ENCODE results near the gene CTXN1.
"Not testable (repeated sequence)": the region's sequence is repeated elsewhere in the genome, so short reads cannot be mapped to it uniquely, and the experiment has no call there.

Gene CTXN1

DNA sequence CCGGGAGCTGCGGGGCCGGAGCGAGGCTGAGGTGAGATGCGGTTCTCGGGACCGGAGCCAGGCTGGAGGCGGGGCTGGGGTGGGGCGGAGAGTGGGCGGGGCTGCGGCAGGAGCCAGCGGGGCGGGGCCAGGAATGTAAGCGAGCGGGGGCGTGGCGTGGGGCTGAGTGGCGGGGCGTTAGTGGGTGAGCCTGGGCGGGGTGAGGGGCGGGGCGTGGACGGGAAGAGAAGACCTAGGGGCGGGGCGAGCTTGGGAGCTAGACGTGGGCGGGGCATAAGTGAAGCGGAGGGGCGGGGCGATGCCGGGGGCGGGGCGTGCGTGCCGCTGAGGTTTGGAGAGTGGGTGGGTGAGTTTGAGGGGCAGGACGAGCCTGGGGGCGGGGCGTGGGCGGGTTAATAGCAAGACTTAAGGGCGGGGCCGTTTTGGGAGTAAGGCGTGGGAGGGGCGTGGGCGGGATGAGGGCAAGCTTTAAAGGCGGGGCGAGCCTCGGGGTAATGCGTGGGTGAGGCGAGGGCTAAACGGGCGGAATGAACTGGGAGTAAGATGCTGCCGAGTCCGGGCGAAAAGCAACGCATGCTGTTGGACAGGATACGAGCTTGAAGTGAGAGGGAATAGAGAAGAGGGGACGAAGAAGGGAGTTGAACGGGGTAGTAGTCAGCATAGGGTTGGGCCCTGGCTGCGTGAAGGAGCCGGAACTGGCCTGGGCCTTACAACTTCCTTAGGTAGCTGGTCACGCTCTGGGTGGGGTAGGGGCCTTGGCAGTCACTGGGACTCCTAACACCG, 5.2 kb downstream of the CTXN1 start:
- Histone ChIP-seq H3K4me3 (ENCODE audit: low read length in 2 of 2) (peak overlapping the region; percentile 65 to 86), H3K9ac (ENCODE audit: low read depth in 1 of 2, low read length in 2 of 2) (peak overlapping the region; percentile 69 to 83), H3K36me3 (ENCODE audit: control insufficient read depth in 2 of 2, insufficient read depth in 2 of 2, low read length in 2 of 2) (peaks cover 0 to 6% of the 10 kb centered on the region in 2 donors), H3K9me3 (ENCODE audit: control insufficient read depth in 2 of 2, low read length in 2 of 2) (no peaks in the 10 kb centered on the region), H3K27ac (ENCODE audit: low read depth in 2 of 2, low read length in 2 of 2) (peak overlapping the region; percentile 93 to 96), H3K4me1 (ENCODE audit: control insufficient read depth in 2 of 2, insufficient read depth in 2 of 2, low read length in 2 of 2) (peaks cover 31 to 33% of the 10 kb centered on the region in 2 donors), H3K27me3 (ENCODE audit: control insufficient read depth in 2 of 2, insufficient read depth in 2 of 2, low read length in 2 of 2) (peaks cover 13 to 17% of the 10 kb centered on the region in 2 donors)

DNA sequence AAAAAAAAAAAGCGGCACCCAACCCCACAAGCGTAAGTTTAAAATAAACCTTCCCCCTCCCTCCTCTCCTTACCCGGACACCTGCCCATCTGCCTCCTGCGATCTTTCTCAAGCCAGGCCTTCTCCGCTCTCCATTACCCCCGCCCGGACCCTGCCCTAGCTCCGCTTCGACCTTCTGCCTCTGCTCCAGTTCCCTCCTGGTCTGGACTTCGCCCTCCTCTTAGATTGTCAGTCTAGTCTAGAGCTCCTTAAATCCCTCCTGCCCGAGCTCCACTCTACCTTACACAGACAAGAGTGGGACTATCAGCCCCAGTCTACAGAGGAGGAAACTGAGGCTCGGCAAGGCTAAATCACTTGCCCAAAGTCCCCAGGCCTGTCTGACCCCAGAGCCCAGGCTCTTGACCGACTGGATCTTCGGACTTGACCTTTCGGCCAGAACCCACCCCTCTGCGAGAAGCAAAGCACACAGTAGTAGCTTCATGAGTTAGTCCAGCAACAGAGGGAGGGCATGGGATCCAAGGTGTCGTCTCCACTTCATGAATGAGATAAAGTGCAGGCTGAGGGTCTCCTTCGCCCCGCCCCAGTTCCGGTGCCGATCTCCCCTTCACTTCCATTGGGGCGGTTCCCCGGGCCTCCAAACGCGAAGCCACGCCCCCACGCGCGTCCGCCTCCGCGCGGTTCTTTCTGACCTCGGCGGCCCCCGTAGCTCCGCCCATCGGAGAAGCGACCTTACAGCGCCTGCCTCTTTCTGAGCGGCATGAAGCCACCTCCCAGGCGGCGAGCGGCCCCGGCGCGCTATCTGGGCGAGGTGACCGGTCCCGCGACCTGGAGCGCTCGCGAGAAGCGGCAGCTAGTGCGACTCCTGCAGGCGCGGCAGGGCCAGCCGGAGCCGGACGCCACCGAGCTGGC, 6.1 kb downstream of the CTXN1 start, which contains the start of gene SNAPC2:
TSS of gene SNAPC2 (plus strand) at position 729 of the 909 bp plus-strand sequence. CDS start at position 758, 29 bp downstream.
- H3K4me1 ChIP-seq (ENCODE audit: control insufficient read depth in 2 of 2, insufficient read depth in 2 of 2, low read length in 2 of 2), result peaks cover 30 to 34% of the 10 kb centered on the region in 2 donors
- H3K9ac ChIP-seq (ENCODE audit: low read depth in 1 of 2, low read length in 2 of 2), result peak within 1 kb of the TSS; percentile 69 to 83
- H3K9me3 ChIP-seq (ENCODE audit: control insufficient read depth in 2 of 2, low read length in 2 of 2), result no peaks in the 10 kb centered on the region
- H3K27me3 ChIP-seq (ENCODE audit: control insufficient read depth in 2 of 2, insufficient read depth in 2 of 2, low read length in 2 of 2), result peaks cover 18 to 22% of the 10 kb centered on the region in 2 donors
- peak within 1 kb of the TSS; percentile 93 to 96 for H3K27ac ChIP-seq (ENCODE audit: low read depth in 2 of 2, low read length in 2 of 2)
- H3K4me3 ChIP-seq (ENCODE audit: low read length in 2 of 2), result peak within 1 kb of the TSS; percentile 65 to 86
- peaks cover 0 to 6% of the 10 kb centered on the region in 2 donors for H3K36me3 ChIP-seq (ENCODE audit: control insufficient read depth in 2 of 2, insufficient read depth in 2 of 2, low read length in 2 of 2)

DNA sequence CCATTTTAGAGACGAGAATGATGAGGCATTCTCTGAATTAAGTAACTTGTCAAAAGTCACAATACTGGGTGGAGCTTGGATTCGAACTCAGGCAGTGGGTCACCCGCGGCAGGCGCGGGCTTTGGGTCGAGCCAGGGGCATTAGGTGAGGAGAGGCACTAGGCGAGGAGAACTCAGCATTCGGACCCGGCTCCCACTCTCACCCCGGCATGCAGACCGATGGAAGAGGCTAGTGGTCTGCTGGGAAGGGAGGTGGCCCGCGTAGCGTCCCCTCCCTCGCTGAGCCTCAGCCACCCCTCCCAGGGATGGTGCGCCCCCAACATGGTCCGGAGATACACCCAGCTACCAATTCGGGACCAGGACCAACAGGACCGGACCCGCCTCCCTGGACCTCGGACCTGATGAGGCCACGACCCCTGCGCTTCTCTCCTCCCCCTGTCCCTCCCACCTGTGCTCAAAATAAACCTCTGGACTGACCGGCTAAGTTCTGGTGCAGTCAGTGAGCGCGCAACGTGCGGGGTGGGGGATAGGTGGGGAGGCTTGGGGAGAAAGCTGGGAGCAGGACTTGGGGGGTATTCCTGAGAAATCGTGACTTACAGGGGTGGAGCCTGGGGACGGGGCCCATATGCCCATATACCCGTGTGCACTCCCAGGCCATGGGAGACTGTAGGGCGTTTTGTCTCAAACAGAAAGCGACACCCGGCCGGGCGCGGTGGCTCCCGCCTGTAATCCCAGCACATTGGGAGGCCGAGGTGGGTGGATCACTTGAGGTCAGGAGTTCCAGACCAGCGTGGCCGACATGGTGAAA, 7.1 kb downstream of the CTXN1 start:
- Histone ChIP-seq H3K9me3 (ENCODE audit: control insufficient read depth in 2 of 2, low read length in 2 of 2) (no peaks in the 10 kb centered on the region), H3K4me3 (ENCODE audit: low read length in 2 of 2) (peak overlapping the region; percentile 7 to 63), H3K4me1 (ENCODE audit: control insufficient read depth in 2 of 2, insufficient read depth in 2 of 2, low read length in 2 of 2) (peaks cover 30 to 34% of the 10 kb centered on the region in 2 donors), H3K9ac (ENCODE audit: low read depth in 1 of 2, low read length in 2 of 2) (no peak overlapping the region), H3K36me3 (ENCODE audit: control insufficient read depth in 2 of 2, insufficient read depth in 2 of 2, low read length in 2 of 2) (peaks cover 0 to 6% of the 10 kb centered on the region in 2 donors), H3K27me3 (ENCODE audit: control insufficient read depth in 2 of 2, insufficient read depth in 2 of 2, low read length in 2 of 2) (peaks cover 23 to 26% of the 10 kb centered on the region in 2 donors), H3K27ac (ENCODE audit: low read depth in 2 of 2, low read length in 2 of 2) (no peak overlapping the region)

DNA sequence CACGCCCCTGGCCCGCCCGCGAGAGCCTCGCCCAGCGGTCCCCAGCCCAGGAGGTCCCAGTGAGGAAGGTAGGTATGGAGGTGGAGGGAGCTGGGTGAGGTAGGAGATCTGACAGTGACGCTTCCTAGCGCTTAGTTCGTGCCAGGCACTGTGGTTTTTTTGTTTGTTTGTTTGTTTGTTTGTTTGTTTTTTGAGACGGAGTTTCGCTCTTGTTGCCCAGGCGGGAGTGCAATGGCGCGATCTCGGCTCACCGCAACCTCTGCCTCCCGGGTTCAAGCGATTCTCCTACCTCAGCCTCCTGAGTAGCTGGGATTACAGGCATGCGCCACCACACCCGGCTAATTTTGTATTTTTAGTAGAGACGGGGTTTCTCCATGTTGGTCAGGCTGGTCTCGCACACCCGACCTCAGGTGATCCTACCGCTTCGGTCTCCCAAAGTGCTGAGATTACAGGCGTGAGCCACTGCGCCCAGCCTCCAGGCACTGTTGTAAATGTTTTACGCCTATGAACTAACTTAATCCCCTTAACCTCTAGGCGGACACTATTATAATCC, 7.8 kb downstream of the CTXN1 start:
- H3K27me3 ChIP-seq (ENCODE audit: control insufficient read depth in 2 of 2, insufficient read depth in 2 of 2, low read length in 2 of 2), result peaks cover 23 to 26% of the 10 kb centered on the region in 2 donors
- H3K9me3 ChIP-seq (ENCODE audit: control insufficient read depth in 2 of 2, low read length in 2 of 2); H3K36me3 ChIP-seq (ENCODE audit: control insufficient read depth in 2 of 2, insufficient read depth in 2 of 2, low read length in 2 of 2); H3K27ac ChIP-seq (ENCODE audit: low read depth in 2 of 2, low read length in 2 of 2); H3K9ac ChIP-seq (ENCODE audit: low read depth in 1 of 2, low read length in 2 of 2): not testable (repeated sequence)
- H3K4me3 ChIP-seq (ENCODE audit: low read length in 2 of 2), result peak overlapping the region in 1 of 2 donors; percentile 38
- peaks cover 30 to 34% of the 10 kb centered on the region in 2 donors for H3K4me1 ChIP-seq (ENCODE audit: control insufficient read depth in 2 of 2, insufficient read depth in 2 of 2, low read length in 2 of 2)

DNA sequence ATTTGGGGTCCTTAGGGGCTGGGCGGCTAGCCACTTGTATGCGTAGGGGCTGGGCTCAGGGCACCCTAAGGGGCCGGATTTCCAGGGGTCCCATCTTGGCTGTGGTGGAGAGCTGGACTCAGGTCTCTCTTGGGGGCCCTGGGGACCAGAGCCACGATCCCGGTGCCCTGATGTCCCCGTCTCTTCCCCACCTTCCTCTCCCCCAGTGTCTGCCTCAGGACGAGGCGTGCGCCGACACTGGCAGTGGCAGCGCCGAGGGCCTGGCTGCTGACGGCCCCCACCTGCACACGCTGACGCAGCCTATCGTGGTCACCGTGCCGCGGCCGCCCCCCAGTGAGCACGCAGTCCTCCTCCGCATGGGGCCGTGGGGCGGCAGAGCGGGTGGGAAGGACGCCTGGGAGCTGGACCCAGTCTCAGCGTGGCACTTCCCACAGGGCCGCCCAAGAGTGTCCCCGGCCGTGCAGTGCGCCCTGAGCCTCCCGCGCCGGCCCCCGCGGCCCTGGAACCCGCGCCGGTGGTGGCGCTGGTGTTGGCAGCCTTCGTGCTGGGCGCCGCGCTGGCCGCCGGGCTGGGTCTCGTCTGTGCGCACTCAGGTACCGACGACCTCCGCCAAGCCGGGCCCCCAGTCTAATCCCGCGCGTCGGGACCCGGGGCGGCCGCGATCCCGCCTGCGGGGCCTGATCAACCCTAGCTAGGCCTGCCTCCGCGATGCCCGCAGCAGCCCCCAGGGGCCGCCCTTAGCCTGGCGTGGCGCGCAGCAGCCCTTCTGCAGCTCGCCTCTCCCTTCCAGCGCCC, 8.5 kb downstream of the CTXN1 start:
- H3K27me3 ChIP-seq (ENCODE audit: control insufficient read depth in 2 of 2, insufficient read depth in 2 of 2, low read length in 2 of 2), result peaks cover 23 to 26% of the 10 kb centered on the region in 2 donors
- H3K9ac ChIP-seq (ENCODE audit: low read depth in 1 of 2, low read length in 2 of 2), result peak overlapping the region in 1 of 2 donors; percentile 25
- H3K36me3 ChIP-seq (ENCODE audit: control insufficient read depth in 2 of 2, insufficient read depth in 2 of 2, low read length in 2 of 2), result peaks cover 4 to 6% of the 10 kb centered on the region in 2 donors
- peak overlapping the region in 1 of 2 donors; percentile 23 for H3K27ac ChIP-seq (ENCODE audit: low read depth in 2 of 2, low read length in 2 of 2)
- peak overlapping the region in 1 of 2 donors; percentile 38 for H3K4me3 ChIP-seq (ENCODE audit: low read length in 2 of 2)
- peaks cover 30 to 34% of the 10 kb centered on the region in 2 donors for H3K4me1 ChIP-seq (ENCODE audit: control insufficient read depth in 2 of 2, insufficient read depth in 2 of 2, low read length in 2 of 2)
- H3K9me3 ChIP-seq (ENCODE audit: control insufficient read depth in 2 of 2, low read length in 2 of 2), result no peaks in the 10 kb centered on the region

DNA sequence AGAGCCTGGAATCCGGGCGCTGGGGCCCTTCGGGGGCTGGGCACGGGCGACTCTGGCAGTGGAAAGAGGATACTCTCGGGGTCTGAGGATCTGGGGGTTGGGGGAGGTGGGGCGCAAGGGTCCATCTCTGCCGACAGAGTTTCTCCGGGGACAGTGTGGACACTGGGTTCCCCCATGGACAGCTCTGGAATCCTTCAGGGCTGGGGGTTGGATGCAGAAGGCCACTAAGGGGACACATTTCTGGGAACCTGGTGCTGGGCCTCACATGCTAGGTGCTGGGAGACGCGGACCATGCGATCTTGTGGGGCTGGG, 9.0 kb downstream of the CTXN1 start:
- no peak overlapping the region for H3K9ac ChIP-seq (ENCODE audit: low read depth in 1 of 2, low read length in 2 of 2)
- H3K36me3 ChIP-seq (ENCODE audit: control insufficient read depth in 2 of 2, insufficient read depth in 2 of 2, low read length in 2 of 2), result peaks cover 7 to 9% of the 10 kb centered on the region in 2 donors
- H3K27me3 ChIP-seq (ENCODE audit: control insufficient read depth in 2 of 2, insufficient read depth in 2 of 2, low read length in 2 of 2), result peaks cover 23 to 26% of the 10 kb centered on the region in 2 donors
- H3K9me3 ChIP-seq (ENCODE audit: control insufficient read depth in 2 of 2, low read length in 2 of 2), result no peaks in the 10 kb centered on the region
- H3K27ac ChIP-seq (ENCODE audit: low read depth in 2 of 2, low read length in 2 of 2), result no peak overlapping the region
- peaks cover 29 to 31% of the 10 kb centered on the region in 2 donors for H3K4me1 ChIP-seq (ENCODE audit: control insufficient read depth in 2 of 2, insufficient read depth in 2 of 2, low read length in 2 of 2)
- H3K4me3 ChIP-seq (ENCODE audit: low read length in 2 of 2), result peak overlapping the region in 1 of 2 donors; percentile 38

DNA sequence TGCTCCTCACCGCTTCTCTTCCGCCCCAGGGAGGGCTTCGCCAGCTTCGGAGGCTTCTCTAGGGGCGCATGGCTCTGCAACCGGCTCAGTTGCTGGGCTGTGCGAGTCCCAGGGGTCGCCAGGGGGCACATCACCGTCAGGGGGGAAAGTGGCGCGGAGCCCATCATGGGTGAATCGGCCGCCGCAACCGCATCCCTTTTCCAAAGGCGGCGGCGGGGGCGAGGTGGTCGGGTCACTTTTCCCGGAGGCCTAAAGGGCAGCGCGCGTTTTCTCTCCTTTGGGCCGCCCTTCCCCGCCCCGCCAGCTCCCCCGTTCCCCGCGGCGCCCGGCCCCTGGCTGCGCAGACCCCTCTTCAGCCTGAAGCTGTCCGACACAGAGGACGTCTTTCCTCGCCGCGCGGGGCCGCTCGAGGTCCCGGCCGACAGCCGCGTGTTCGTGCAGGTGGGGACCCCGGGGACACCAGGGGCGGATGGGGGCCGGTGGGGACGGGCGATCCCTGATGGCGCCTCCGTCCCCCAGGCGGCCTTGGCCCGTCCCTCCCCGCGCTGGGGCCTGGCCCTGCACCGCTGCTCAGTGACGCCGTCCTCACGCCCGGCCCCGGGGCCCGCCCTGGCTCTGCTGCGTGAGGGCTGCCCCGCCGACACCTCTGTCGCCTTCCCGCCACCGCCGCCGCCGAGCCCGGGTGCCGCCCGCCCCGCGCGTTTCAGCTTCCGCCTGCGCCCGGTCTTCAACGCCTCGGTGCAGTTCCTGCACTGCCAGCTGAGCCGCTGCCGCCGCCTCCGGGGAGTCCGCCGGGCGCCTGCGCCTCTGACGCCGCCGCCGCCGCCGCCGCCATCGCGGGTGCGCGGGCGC, 9.6 kb downstream of the CTXN1 start:
- H3K27ac ChIP-seq (ENCODE audit: low read depth in 2 of 2, low read length in 2 of 2), result no peak overlapping the region

DNA sequence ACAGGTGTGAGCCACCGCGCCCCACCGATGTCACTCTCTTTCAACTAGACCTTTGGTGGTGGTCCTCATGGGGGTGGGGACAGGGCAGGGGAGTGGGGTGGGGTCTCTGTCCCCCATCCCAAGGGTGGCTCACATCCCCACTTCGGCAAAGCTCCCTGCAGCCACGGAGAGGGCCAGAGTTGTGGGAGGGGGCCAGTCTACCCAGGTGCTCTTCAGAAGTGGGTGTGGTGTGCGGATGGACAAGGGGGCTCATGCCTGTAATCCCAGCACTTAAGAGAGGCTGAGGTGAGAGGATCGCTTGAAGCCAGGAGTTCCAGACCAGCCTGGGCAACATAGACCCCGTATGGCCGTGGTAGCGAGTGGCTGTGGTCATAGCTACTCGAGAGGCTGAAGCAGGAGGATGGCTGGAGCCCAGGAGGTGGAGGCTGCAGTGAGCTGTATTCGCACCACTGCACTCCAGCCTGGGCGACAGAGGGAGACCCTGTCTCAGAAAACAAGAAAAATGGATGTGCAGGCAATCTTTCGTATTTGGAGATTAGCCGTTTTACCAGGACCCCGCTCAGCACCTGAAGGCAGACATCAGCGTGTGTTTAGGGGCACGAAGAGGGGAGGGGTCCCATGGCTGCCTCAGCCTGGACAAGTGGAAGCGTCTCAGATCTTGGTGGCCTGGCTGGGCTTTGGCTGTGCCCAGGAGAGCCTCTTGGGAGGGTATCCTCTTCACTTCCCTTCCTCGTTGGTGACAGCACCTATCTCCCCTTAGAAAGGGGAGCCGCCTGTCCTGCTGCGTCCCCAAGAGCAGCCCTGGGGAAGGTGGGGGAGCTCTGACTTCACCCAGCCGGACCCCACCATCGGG, 10.5 kb downstream of the CTXN1 start:
- Histone ChIP-seq H3K9me3 (ENCODE audit: control insufficient read depth in 2 of 2, low read length in 2 of 2) (no peaks in the 10 kb centered on the region), H3K36me3 (ENCODE audit: control insufficient read depth in 2 of 2, insufficient read depth in 2 of 2, low read length in 2 of 2) (peaks cover 18 to 20% of the 10 kb centered on the region in 2 donors), H3K4me3 (ENCODE audit: low read length in 2 of 2) (no peak overlapping the region), H3K27me3 (ENCODE audit: control insufficient read depth in 2 of 2, insufficient read depth in 2 of 2, low read length in 2 of 2) (peaks cover 23 to 26% of the 10 kb centered on the region in 2 donors), H3K4me1 (ENCODE audit: control insufficient read depth in 2 of 2, insufficient read depth in 2 of 2, low read length in 2 of 2) (peaks cover 17 to 23% of the 10 kb centered on the region in 2 donors), H3K27ac (ENCODE audit: low read depth in 2 of 2, low read length in 2 of 2) (no peak overlapping the region), H3K9ac (ENCODE audit: low read depth in 1 of 2, low read length in 2 of 2) (no peak overlapping the region)

More for the DNA sequence above, 9.6 kb downstream of the CTXN1 start:
- H3K4me3 ChIP-seq (ENCODE audit: low read length in 2 of 2), result peak overlapping the region in 1 of 2 donors; percentile 30
- no peak overlapping the region for H3K9ac ChIP-seq (ENCODE audit: low read depth in 1 of 2, low read length in 2 of 2)
- peaks cover 23 to 25% of the 10 kb centered on the region in 2 donors for H3K4me1 ChIP-seq (ENCODE audit: control insufficient read depth in 2 of 2, insufficient read depth in 2 of 2, low read length in 2 of 2)
- H3K9me3 ChIP-seq (ENCODE audit: control insufficient read depth in 2 of 2, low read length in 2 of 2), result no peaks in the 10 kb centered on the region
- H3K27me3 ChIP-seq (ENCODE audit: control insufficient read depth in 2 of 2, insufficient read depth in 2 of 2, low read length in 2 of 2), result peaks cover 23 to 26% of the 10 kb centered on the region in 2 donors
- peaks cover 13% of the 10 kb centered on the region in 2 donors for H3K36me3 ChIP-seq (ENCODE audit: control insufficient read depth in 2 of 2, insufficient read depth in 2 of 2, low read length in 2 of 2)

Data from mucosa of rectum (tissue), 2 donors.